GM12878 (cell line): ENCODE results near the gene ZFPM1. TPM values are rescaled to one million over a fixed set of nuclear protein-coding genes. Genes with fewer than 3 reads are reported as not detected.

Experiments used
- ATAC-seq: fragments of 200-7000 bp; cut with Tn5 transposase; 3 replicates; pipeline ENCODE4 v1.9.1; 2020; ENCODE audit warnings: mild to moderate bottlenecking, moderate library complexity
- BruUV-seq: library from RNA; stranded (reverse); fragments of 400-500 nt; replicated peaks from 2 replicates; lab custom pipeline; 2021; lab: Mats Ljungman, UMichigan
- CTCF ChIA-PET: fragments of 300-600 bp; sonication (Branson Sonifier 250); formaldehyde crosslinking; extraction: SDS; loops from one replicate; lab custom pipeline; 2021; ENCODE audit warnings: inconsistent platforms; lab: Yijun Ruan, JAX
- POLR2A ChIA-PET: fragments of 350-600 bp; formaldehyde crosslinking; extraction: SDS; loops from one replicate; lab custom pipeline; 2021; ENCODE audit warnings: inconsistent platforms; lab: Charles Lee
- RAD21 ChIA-PET: fragments of 300-600 bp; sonication (Branson Sonifier 250); formaldehyde crosslinking; loops from one replicate; lab custom pipeline; 2023; ENCODE audit warnings: antibody characterized with exemption; ENCODE audit not compliant: unreplicated experiment; lab: Charles Lee
- SMC1A ChIA-PET: fragments of 300-600 bp; sonication (Branson Sonifier 250); formaldehyde crosslinking; loops from one replicate; lab custom pipeline; 2023; ENCODE audit not compliant: unreplicated experiment, uncharacterized antibody; lab: Charles Lee
- DNase-seq: peaks from one replicate; pipeline ENCODE4 v3.0.0-alpha.2; 2011; ENCODE audit warnings: low read depth, low spot score
- FAIRE-seq: peaks from 3 replicates; lab custom pipeline; 2011; peaks lifted over from hg19 to GRCh38; lab: Jason Lieb, UNC
- H2AFZ ChIP-seq: 2 replicates; pipeline ENCODE4 v1.6.0; 2011; ENCODE audit warnings: low read depth, low read length, control low read depth; ENCODE audit not compliant: control insufficient read depth
- H3K27ac ChIP-seq: 2 replicates; pipeline ENCODE4 v1.5.1; 2011; ENCODE audit warnings: control low read depth; ENCODE audit not compliant: control insufficient read depth, insufficient read depth
- H3K27me3 ChIP-seq, 2 experiments: replicated peaks in 1 of 2; 2 replicates each; pipeline versions ENCODE4 v1.6.0 to v1.6.1; 2011; ENCODE audit warnings: low read length in 1 of 2; ENCODE audit not compliant: control insufficient read depth in 2 of 2, insufficient read depth in 2 of 2
- H3K36me3 ChIP-seq, 2 experiments: 2 replicates each; pipeline ENCODE4 v1.5.1; 2011; ENCODE audit warnings: low read length in 1 of 2; ENCODE audit not compliant: control insufficient read depth in 2 of 2, insufficient read depth in 2 of 2
- H3K4me1 ChIP-seq: 2 replicates; pipeline ENCODE4 v1.6.1; 2011; ENCODE audit warnings: mild to moderate bottlenecking, low read length, moderate library complexity, mixed read lengths; ENCODE audit not compliant: control insufficient read depth, insufficient read depth
- H3K4me2 ChIP-seq: 2 replicates; pipeline ENCODE4 v1.6.0; 2011; ENCODE audit warnings: control low read depth; ENCODE audit not compliant: control insufficient read depth, insufficient read depth
- H3K4me3 ChIP-seq: fragments of 200-600 bp; sonication (generic); 2 replicates; pipeline ENCODE4 v1.5.1; 2016
- H3K79me2 ChIP-seq: 2 replicates; pipeline ENCODE4 v1.6.0; 2011; ENCODE audit warnings: low read length; ENCODE audit not compliant: control insufficient read depth, insufficient read depth
- H3K9ac ChIP-seq: 2 replicates; pipeline ENCODE4 v1.8.0; 2011; ENCODE audit warnings: low read length, control low read depth, mixed read lengths; ENCODE audit not compliant: control insufficient read depth, insufficient read depth
- H3K9me3 ChIP-seq: replicated peaks from 3 replicates; pipeline ENCODE4 v1.5.1; 2011; ENCODE audit warnings: mild to moderate bottlenecking, low read length; ENCODE audit not compliant: control insufficient read depth, insufficient read depth
- H4K20me1 ChIP-seq: 2 replicates; pipeline ENCODE4 v1.6.0; 2011; ENCODE audit not compliant: control insufficient read depth, insufficient read depth
- BACH1 ChIP-seq: fragments of 450-650 bp; IDR thresholded peaks from 2 replicates; pipeline ENCODE4 v1.6.1; 2017; ENCODE audit warnings: mild to moderate bottlenecking, borderline replicate concordance
- CHD2 ChIP-seq: IDR thresholded peaks from 2 replicates; pipeline ENCODE4 v1.6.1; 2011; ENCODE audit warnings: low read depth, low read length, improper control_type of control experiment, borderline replicate concordance
- CTCF ChIP-seq, 3 experiments: IDR thresholded peaks in 2 of 3; conservative IDR thresholded peaks in 1 of 3; 2 replicates each; pipeline ENCODE4 v1.5.1; 2011; ENCODE audit warnings: low read depth in 3 of 3, low read length in 3 of 3, mild to moderate bottlenecking in 3 of 3, control low read depth in 2 of 3, moderate library complexity in 2 of 3, inconsistent platforms in 1 of 3, mixed read lengths in 1 of 3; ENCODE audit not compliant: control insufficient read depth in 2 of 3, insufficient read depth in 1 of 3; ENCODE audit errors: extremely low read depth in 1 of 3
- GABPA ChIP-seq: IDR thresholded peaks from 2 replicates; pipeline ENCODE4 v1.6.1; 2014; ENCODE audit warnings: antibody characterized with exemption, low read depth, mild to moderate bottlenecking, inconsistent platforms
- IKZF1 ChIP-seq: fragments of 450-650 bp; conservative IDR thresholded peaks from 2 replicates; pipeline ENCODE4 v1.6.1; 2017; ENCODE audit warnings: antibody characterized with exemption, mild to moderate bottlenecking
- IRF3 ChIP-seq: fragments of 450-650 bp; IDR thresholded peaks from 2 replicates; pipeline ENCODE4 v1.6.1; 2014; ENCODE audit warnings: mild to moderate bottlenecking
- JUNB ChIP-seq: IDR thresholded peaks from 2 replicates; pipeline ENCODE4 v1.6.1; 2016; ENCODE audit warnings: antibody characterized with exemption, mild to moderate bottlenecking
- RAD21 ChIP-seq: IDR thresholded peaks from 2 replicates; pipeline ENCODE4 v1.6.1; 2011; ENCODE audit warnings: mild to moderate bottlenecking, low read depth, low read length, moderate library complexity; ENCODE audit not compliant: insufficient read depth
- SMC3 ChIP-seq: IDR thresholded peaks from 2 replicates; pipeline ENCODE4 v1.6.1; 2011; ENCODE audit warnings: low read length, improper control_type of control experiment, borderline replicate concordance
- YY1 ChIP-seq: IDR thresholded peaks from 2 replicates; pipeline ENCODE4 v1.6.1; 2011; ENCODE audit warnings: low read depth, mild to moderate bottlenecking, low read length
- ZNF24 ChIP-seq: fragments of 450-650 bp; IDR thresholded peaks from 2 replicates; pipeline ENCODE4 v1.6.1; 2017; ENCODE audit warnings: antibody characterized with exemption, mild to moderate bottlenecking
- ZNF622 ChIP-seq: fragments of 450-650 bp; IDR thresholded peaks from 2 replicates; pipeline ENCODE4 v1.6.1; 2017; ENCODE audit warnings: mild to moderate bottlenecking, inconsistent platforms
- ZNF687 ChIP-seq: fragments of 450-650 bp; IDR thresholded peaks from 2 replicates; pipeline ENCODE4 v1.6.1; 2017; ENCODE audit warnings: mild to moderate bottlenecking, moderate library complexity
- WGBS: methylation state at CpG from one replicate; pipeline ENCODE4 v1.1.6; 2016; ENCODE audit warnings: low lambda C conversion rate; ENCODE audit not compliant: insufficient replicate concordance, insufficient coverage; ENCODE audit errors: missing lambda C conversion rate; 5-methylcytosine and 5-hydroxymethylcytosine counted together
- in situ Hi-C: fragments of 300-500 bp; cut with MboI; formaldehyde crosslinking; loops from 9 replicates; pipeline ENCODE4 v1.14.3; 2018; ENCODE audit warnings: mixed read lengths
- intact Hi-C: fragments of 100-400 bp; cut with micrococcal nuclease; formaldehyde crosslinking; loops from one replicate; pipeline ENCODE4 v1.14.2; 2022; ENCODE audit not compliant: unreplicated experiment
- polyA plus RNA-seq, 11 experiments: library from polyadenylated mRNA; depleted of rRNA in 4 of 11; unstranded in 6 of 11; stranded (reverse) in 5 of 11; fragments of >200 nt; fragmentation: Nextera tagmentation in 4 of 11; fragmentation: Illumina TruSeq in 1 of 11; extraction: Ambion mirVana in 4 of 11; extraction: Trizol in 1 of 11; gene quantifications; 1 replicate in 1 of 11; 2 replicates in 10 of 11; pipeline versions ENCODE4 v1.2.1 to v1.2.3, GENCODE V29; 2011 to 2016; ENCODE audit warnings: inconsistent platforms in 2 of 11, missing spikeins in 2 of 11, low read depth in 1 of 11
- total RNA-seq, 4 experiments: library from RNA; depleted of rRNA in 3 of 4; stranded (reverse); fragments of >200 nt in 3 of 4; fragmentation: Illumina TruSeq in 1 of 4; extraction: Trizol in 1 of 4; gene quantifications; 2 replicates each; pipeline versions ENCODE4 v1.2.1 to v1.2.3, GENCODE V29; 2013 to 2021

ZFPM1 gene
- total and polyA plus RNA-seq, 10 of the 15 experiments (the other 5 are each of a cell fraction or from before 2014, with no cell fraction given): 0.02 to 5.1 (median 0.30) TPM

GRCh38 chr16:88561485-88562359 lies 108.6 kb downstream of the ZFPM1 start:
- ChIA-PET RAD21 (interaction anchor here (0.8 to 1.7 kb wide), 4 partner anchors 109 to 123 kb away, joined by 3 to 8 read pairs (median 4); partner anchors contain the start of gene ZFPM1), CTCF (interaction anchor here (1.0 to 2.6 kb wide), 10 partner anchors 9 to 124 kb away, joined by 3 to 7 read pairs (median 4); partner anchors contain the start of genes ZC3H18 and ZFPM1), POLR2A (no interaction called here), SMC1A (interaction anchor here (1.4 kb wide), 1 partner anchor 118 kb away, joined by 3 read pairs; no protein-coding TSS in a partner anchor)
- ATAC-seq (peak; percentile 73), FAIRE-seq (peak; percentile 44), DNase-seq (no peak)
- in situ Hi-C loops (no loop called here), intact Hi-C loops (loop anchor here (1.0 kb wide), 1 partner anchor 118 kb away; no protein-coding TSS in a partner anchor)
- no peaks in the 10 kb centered on the region for H3K36me3 ChIP-seq
- H3K79me2 ChIP-seq: no peaks in the 10 kb centered on the region
- no peaks in the 10 kb centered on the region for H3K27me3 ChIP-seq
- no peaks in the 10 kb centered on the region for H3K4me1 ChIP-seq
- no TSS peak for BruUV-seq
- 28% methylated on average over 21 of the region's 24 CpGs for WGBS
- H2AFZ ChIP-seq: no peak overlapping the region
- no peaks in the 10 kb centered on the region; the same call in 2 of the 3 replicates for H3K9me3 ChIP-seq
- no peak overlapping the region for H3K4me2 ChIP-seq
- H3K27ac ChIP-seq: no peak overlapping the region
- no peak overlapping the region for H3K4me3 ChIP-seq
- peak; percentile 89 for TF ChIP-seq RAD21
- no peak for TF ChIP-seq ZNF687
- no peak for TF ChIP-seq GABPA
- TF ChIP-seq CTCF (IDR thresholded peaks at IDR 0.05 in 2 of 3, conservative IDR thresholded peaks at IDR 0.05 in 1 of 3; ENCODE audit: control insufficient read depth in 2 of 3, extremely low read depth in 1 of 3, insufficient read depth in 1 of 3, low read depth in 3 of 3, low read length in 3 of 3): peak; percentile 63 to 80 (median 77)
- TF ChIP-seq SMC3: peak; percentile 62; the same call in 1 of the 2 replicates
- TF ChIP-seq IKZF1: no peak
- TF ChIP-seq ZNF24: peak; percentile 90
- peak; percentile 37; the same call in 1 of the 2 replicates for TF ChIP-seq YY1
- no peak for TF ChIP-seq BACH1
- TF ChIP-seq CHD2: peak; percentile 66; the same call in 1 of the 2 replicates
- no peak for TF ChIP-seq ZNF622
- no peak for TF ChIP-seq JUNB
- TF ChIP-seq IRF3: no peak
- H4K20me1 ChIP-seq: no peaks in the 10 kb centered on the region
- H3K9ac ChIP-seq: no peak overlapping the region
